Osteoblast (primary cell): Measurements from ENCODE around the gene SLC44A5. TPM values are rescaled to one million over a fixed set of nuclear protein-coding genes. Genes with fewer than 3 reads are reported as not detected.
A peak's percentile ranks its signal among the peaks of the same experiment; 100 is the strongest.

ENCODE experiments used
- DNase-seq: peaks from one replicate; pipeline ENCODE4 v3.0.0; 2011; ENCODE audit warnings: low spot score, mixed read lengths; ENCODE audit not compliant: insufficient read length; ENCODE audit errors: missing footprints
- H2AFZ ChIP-seq: 2 replicates; pipeline ENCODE4 v1.6.0; 2011; ENCODE audit warnings: mild to moderate bottlenecking, low read length
- H3K27ac ChIP-seq: 2 replicates; pipeline ENCODE4 v1.5.1; 2011; ENCODE audit warnings: mild to moderate bottlenecking, low read depth, low read length, moderate library complexity
- H3K27me3 ChIP-seq: 2 replicates; pipeline ENCODE4 v1.6.0; 2012; ENCODE audit warnings: mild to moderate bottlenecking, control low read depth, inconsistent platforms, low read length, moderate library complexity; ENCODE audit not compliant: insufficient read depth
- H3K36me3 ChIP-seq: 2 replicates; pipeline ENCODE4 v1.5.1; 2011; ENCODE audit warnings: mild to moderate bottlenecking, low read length, control low read depth, moderate library complexity; ENCODE audit not compliant: insufficient read depth
- H3K4me1 ChIP-seq: 2 replicates; pipeline ENCODE4 v1.5.1; 2011; ENCODE audit warnings: mild to moderate bottlenecking, low read length, control low read depth, moderate library complexity; ENCODE audit not compliant: insufficient read depth
- H3K4me2 ChIP-seq: 2 replicates; pipeline ENCODE4 v1.6.0; 2011; ENCODE audit warnings: mild to moderate bottlenecking, low read length; ENCODE audit not compliant: insufficient read depth
- H3K4me3 ChIP-seq: fragments of 200-600 bp; sonication (generic); 3 replicates; pipeline ENCODE4 v1.5.1; 2012; ENCODE audit warnings: mild to moderate bottlenecking, low read length, inconsistent platforms; ENCODE audit not compliant: insufficient read depth
- H3K79me2 ChIP-seq: 2 replicates; pipeline ENCODE4 v1.6.0; 2012; ENCODE audit warnings: mild to moderate bottlenecking, low read length, control low read depth, inconsistent platforms; ENCODE audit not compliant: insufficient read depth
- H3K9me3 ChIP-seq: 2 replicates; pipeline ENCODE4 v1.5.1; 2011; ENCODE audit warnings: low read depth, low read length, control low read depth
- H4K20me1 ChIP-seq: 2 replicates; pipeline ENCODE4 v1.6.0; 2012; ENCODE audit warnings: mild to moderate bottlenecking, low read length, control low read depth; ENCODE audit not compliant: insufficient read depth
- total RNA-seq: library from RNA; depleted of rRNA; stranded (reverse); fragments of >200 nt; gene quantifications from 2 replicates; pipeline ENCODE4 v1.2.3, GENCODE V29; 2012
- TF ChIP-seq, protein P1 (sequence below): IDR thresholded peaks from 2 replicates; pipeline ENCODE4 v1.5.1; 2011; ENCODE audit warnings: mild to moderate bottlenecking, low read depth, low read length, moderate library complexity; ENCODE audit errors: extremely low read depth

SLC44A5 gene
- total RNA-seq, 1 donor: 0.36 TPM

DNA sequence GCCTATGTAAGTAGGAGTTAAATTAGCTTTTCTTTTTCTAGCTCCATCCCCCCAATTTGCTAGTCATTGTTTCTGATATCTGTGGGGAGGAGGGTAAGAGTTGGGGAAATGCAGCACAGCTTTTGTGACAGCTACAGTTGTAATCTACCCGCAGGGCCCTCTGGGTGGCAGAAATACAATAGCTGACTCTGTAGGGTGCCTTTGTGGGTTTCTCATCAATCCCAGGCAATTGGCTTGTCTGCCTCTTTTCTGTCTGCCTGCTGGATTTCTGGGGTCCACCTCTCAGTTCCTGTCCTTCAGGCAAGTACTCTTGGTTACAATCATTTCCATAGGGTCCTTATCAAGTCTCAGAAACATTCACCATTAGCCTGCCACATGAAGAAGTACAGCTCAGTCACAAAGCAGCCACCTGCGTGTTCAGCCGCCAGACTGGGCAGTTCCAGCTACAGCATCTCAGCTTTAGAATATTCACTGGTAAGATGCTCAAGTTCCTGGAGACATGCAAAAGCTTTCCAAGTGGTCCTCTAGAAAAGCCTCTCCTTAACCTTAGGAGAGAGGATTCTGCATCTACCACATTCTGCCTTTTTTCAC is 19.2 kb upstream of the SLC44A5 start:
- TF ChIP-seq, protein P1, sequence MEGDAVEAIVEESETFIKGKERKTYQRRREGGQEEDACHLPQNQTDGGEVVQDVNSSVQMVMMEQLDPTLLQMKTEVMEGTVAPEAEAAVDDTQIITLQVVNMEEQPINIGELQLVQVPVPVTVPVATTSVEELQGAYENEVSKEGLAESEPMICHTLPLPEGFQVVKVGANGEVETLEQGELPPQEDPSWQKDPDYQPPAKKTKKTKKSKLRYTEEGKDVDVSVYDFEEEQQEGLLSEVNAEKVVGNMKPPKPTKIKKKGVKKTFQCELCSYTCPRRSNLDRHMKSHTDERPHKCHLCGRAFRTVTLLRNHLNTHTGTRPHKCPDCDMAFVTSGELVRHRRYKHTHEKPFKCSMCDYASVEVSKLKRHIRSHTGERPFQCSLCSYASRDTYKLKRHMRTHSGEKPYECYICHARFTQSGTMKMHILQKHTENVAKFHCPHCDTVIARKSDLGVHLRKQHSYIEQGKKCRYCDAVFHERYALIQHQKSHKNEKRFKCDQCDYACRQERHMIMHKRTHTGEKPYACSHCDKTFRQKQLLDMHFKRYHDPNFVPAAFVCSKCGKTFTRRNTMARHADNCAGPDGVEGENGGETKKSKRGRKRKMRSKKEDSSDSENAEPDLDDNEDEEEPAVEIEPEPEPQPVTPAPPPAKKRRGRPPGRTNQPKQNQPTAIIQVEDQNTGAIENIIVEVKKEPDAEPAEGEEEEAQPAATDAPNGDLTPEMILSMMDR: no peak
- Histone ChIP-seq H3K79me2 (no peaks in the 10 kb centered on the region), H3K4me3 (no peak overlapping the region), H4K20me1 (no peaks in the 10 kb centered on the region), H3K27me3 (no peaks in the 10 kb centered on the region), H3K4me1 (no peaks in the 10 kb centered on the region), H2AFZ (no peak overlapping the region), H3K9me3 (no peaks in the 10 kb centered on the region), H3K27ac (no peak overlapping the region), H3K4me2 (no peak overlapping the region), H3K36me3 (no peaks in the 10 kb centered on the region)
- no peak for DNase-seq

- Histone ChIP-seq H3K9me3 (no peaks in the 10 kb centered on the region), H3K79me2 (no peaks in the 10 kb centered on the region), H3K4me2 (no peak overlapping the region), H3K36me3 (no peaks in the 10 kb centered on the region), H3K27me3 (no peaks in the 10 kb centered on the region), H4K20me1 (no peaks in the 10 kb centered on the region), H3K4me3 (no peak overlapping the region), H3K27ac (no peak overlapping the region), H3K4me1 (no peaks in the 10 kb centered on the region), H2AFZ (no peak overlapping the region)
- TF ChIP-seq, protein P1: no peak
- DNase-seq: no peak
Observed at GRCh38 chr1:75625795-75626194, 14.9 kb upstream of the SLC44A5 start.

DNA sequence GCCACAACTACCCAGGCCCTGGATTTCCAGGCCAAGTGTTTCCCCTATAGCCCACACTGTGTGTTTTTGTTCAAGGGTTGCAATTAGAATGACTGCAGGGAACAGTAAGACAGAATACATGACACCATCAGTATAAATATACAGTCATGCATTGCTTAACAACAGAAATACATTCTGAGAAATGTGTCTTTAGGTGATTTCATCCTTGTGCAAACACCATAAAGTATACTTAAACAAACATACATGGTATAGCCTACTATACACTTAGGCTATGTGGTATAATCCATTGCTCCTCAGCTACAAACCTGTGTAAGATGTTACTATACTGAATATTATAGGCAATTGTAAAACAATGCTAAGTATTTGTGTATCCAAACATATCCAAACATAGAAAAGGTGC is 7.5 kb upstream of the SLC44A5 start:
- TF ChIP-seq, protein P1: no peak
- peaks cover 34% of the 10 kb centered on the region for H3K27me3 ChIP-seq

GRCh38 chr1:75616436-75617433 is 5.8 kb upstream of the SLC44A5 start:
- H2AFZ ChIP-seq: no peak overlapping the region
- TF ChIP-seq, protein P1: no peak

More for the DNA sequence above, 7.5 kb upstream of the SLC44A5 start:
- H3K9me3 ChIP-seq: no peaks in the 10 kb centered on the region
- H3K4me1 ChIP-seq: no peaks in the 10 kb centered on the region
- no peaks in the 10 kb centered on the region for H3K36me3 ChIP-seq
- no peak overlapping the region for H3K4me3 ChIP-seq
- no peak overlapping the region for H3K27ac ChIP-seq
- H2AFZ ChIP-seq: no peak overlapping the region
- H4K20me1 ChIP-seq: no peaks in the 10 kb centered on the region
- H3K4me2 ChIP-seq: no peak overlapping the region
- DNase-seq: no peak
- H3K79me2 ChIP-seq: no peaks in the 10 kb centered on the region

More at GRCh38 chr1:75616436-75617433, 5.8 kb upstream of the SLC44A5 start:
- no peaks in the 10 kb centered on the region for H3K79me2 ChIP-seq
- no peaks in the 10 kb centered on the region for H3K36me3 ChIP-seq
- H3K4me3 ChIP-seq: no peak overlapping the region
- H4K20me1 ChIP-seq: no peaks in the 10 kb centered on the region
- no peak overlapping the region for H3K27ac ChIP-seq
- peak; percentile 67 for DNase-seq
- H3K4me2 ChIP-seq: peak overlapping the region; percentile 39
- H3K27me3 ChIP-seq: peaks cover 34% of the 10 kb centered on the region
- H3K9me3 ChIP-seq: no peaks in the 10 kb centered on the region
- no peaks in the 10 kb centered on the region for H3K4me1 ChIP-seq
